H9 (cell line): ENCODE measurements around the gene RPL27A. TPM values are rescaled to one million over a fixed set of nuclear protein-coding genes. Genes with fewer than 3 reads are reported as not detected.

ENCODE experiments used
- DNase-seq: peaks from one replicate; pipeline ENCODE4 v3.0.0-alpha.2; 2017
- H2AFZ ChIP-seq: one replicate; pipeline ENCODE4 v1.6.1; 2013; ENCODE audit warnings: mild to moderate bottlenecking, low read length, control low read depth, moderate library complexity
- H2AK5ac ChIP-seq: 2 replicates; pipeline ENCODE4 v1.6.1; 2013; ENCODE audit warnings: low read length, control low read depth, mixed read lengths; ENCODE audit not compliant: insufficient read length
- H2BK120ac ChIP-seq: one replicate; pipeline ENCODE4 v1.6.1; 2013; ENCODE audit warnings: low read depth, mild to moderate bottlenecking, low read length, control low read depth, inconsistent platforms; ENCODE audit not compliant: poor library complexity, severe bottlenecking
- H2BK12ac ChIP-seq: 2 replicates; pipeline ENCODE4 v1.6.1; 2013; ENCODE audit warnings: low read length, control low read depth, mixed read lengths, low read depth; ENCODE audit not compliant: insufficient read length
- H2BK15ac ChIP-seq: 2 replicates; pipeline ENCODE4 v1.6.1; 2013; ENCODE audit warnings: low read depth, low read length, control low read depth
- H2BK20ac ChIP-seq: one replicate; pipeline ENCODE4 v1.6.1; 2013; ENCODE audit warnings: low read depth, mild to moderate bottlenecking, low read length, control low read depth, inconsistent platforms; ENCODE audit not compliant: poor library complexity, severe bottlenecking
- H2BK5ac ChIP-seq: 2 replicates; pipeline ENCODE4 v1.6.1; 2013; ENCODE audit warnings: low read length, control low read depth, mixed read lengths; ENCODE audit not compliant: insufficient read length
- H3K14ac ChIP-seq: 2 replicates; pipeline ENCODE4 v1.6.1; 2013; ENCODE audit warnings: low read length, control low read depth; ENCODE audit not compliant: insufficient read depth
- H3K18ac ChIP-seq: 2 replicates; pipeline ENCODE4 v1.6.1; 2013; ENCODE audit warnings: low read depth, mild to moderate bottlenecking, mixed read lengths, low read length, control low read depth; ENCODE audit not compliant: insufficient read length
- H3K23ac ChIP-seq: 2 replicates; pipeline ENCODE4 v1.6.1; 2013; ENCODE audit warnings: low read length, control low read depth, mixed read lengths, low read depth; ENCODE audit not compliant: insufficient read length
- H3K23me2 ChIP-seq: 2 replicates; pipeline ENCODE4 v1.6.1; 2013; ENCODE audit warnings: low read depth, mild to moderate bottlenecking, mixed read lengths, low read length, control low read depth; ENCODE audit not compliant: insufficient read length, poor library complexity, severe bottlenecking
- H3K27ac ChIP-seq: 2 replicates; pipeline ENCODE4 v1.5.1; 2013; ENCODE audit warnings: low read length, control low read depth, mixed read lengths, low read depth; ENCODE audit not compliant: insufficient read length
- H3K27me3 ChIP-seq: 2 replicates; pipeline ENCODE4 v1.6.1; 2013; ENCODE audit warnings: low read length, control low read depth, inconsistent platforms; ENCODE audit not compliant: insufficient read depth
- H3K4ac ChIP-seq: 2 replicates; pipeline ENCODE4 v1.6.1; 2013; ENCODE audit warnings: low read depth, mild to moderate bottlenecking, control low read depth, inconsistent platforms, low read length, moderate library complexity
- H3K4me1 ChIP-seq: 2 replicates; pipeline ENCODE4 v1.6.1; 2013; ENCODE audit warnings: low read length, control low read depth, inconsistent platforms; ENCODE audit not compliant: insufficient read depth
- H3K4me2 ChIP-seq: 2 replicates; pipeline ENCODE4 v1.6.1; 2013; ENCODE audit warnings: low read length, control low read depth, mixed read lengths; ENCODE audit not compliant: insufficient read length, insufficient read depth
- H3K56ac ChIP-seq: 2 replicates; pipeline ENCODE4 v1.6.1; 2013; ENCODE audit warnings: low read depth, mild to moderate bottlenecking, mixed read lengths, low read length, control low read depth; ENCODE audit not compliant: insufficient read length
- H3K79me1 ChIP-seq: 2 replicates; pipeline ENCODE4 v1.6.1; 2013; ENCODE audit warnings: low read depth, mild to moderate bottlenecking, moderate library complexity, low read length, control low read depth, inconsistent platforms; ENCODE audit not compliant: insufficient read depth, poor library complexity, severe bottlenecking
- H3K79me2 ChIP-seq: 2 replicates; pipeline ENCODE4 v1.6.1; 2013; ENCODE audit warnings: low read length, control low read depth, inconsistent platforms; ENCODE audit not compliant: insufficient read depth
- H3K9ac ChIP-seq: 2 replicates; pipeline ENCODE4 v1.6.1; 2013; ENCODE audit warnings: low read length, control low read depth, mixed read lengths; ENCODE audit not compliant: insufficient read length; ENCODE audit errors: extremely low read depth
- H3K9me3 ChIP-seq: one replicate; pipeline ENCODE4 v1.6.1; 2013; ENCODE audit warnings: low read depth, low read length, inconsistent platforms; ENCODE audit not compliant: control insufficient read depth
- H3T11ph ChIP-seq: one replicate; pipeline ENCODE4 v1.6.1; 2013; ENCODE audit warnings: mild to moderate bottlenecking, low read length, control low read depth, inconsistent platforms
- H4K20me1 ChIP-seq: one replicate; pipeline ENCODE4 v1.6.1; 2013; ENCODE audit not compliant: control insufficient read depth, insufficient read length, insufficient read depth
- H4K5ac ChIP-seq: 2 replicates; pipeline ENCODE4 v1.6.1; 2013; ENCODE audit warnings: low read depth, mild to moderate bottlenecking, mixed read lengths, low read length, control low read depth; ENCODE audit not compliant: insufficient read length
- H4K8ac ChIP-seq: replicated peaks from 2 replicates; pipeline ENCODE4 v1.6.1; 2013; ENCODE audit warnings: low read length, control low read depth, mixed read lengths, low read depth; ENCODE audit not compliant: insufficient read length
- H4K91ac ChIP-seq: 2 replicates; pipeline ENCODE4 v1.6.1; 2013; ENCODE audit warnings: low read depth, mild to moderate bottlenecking, moderate library complexity, mixed read lengths, low read length, control low read depth; ENCODE audit not compliant: insufficient read length
- H3K27ac Mint-ChIP-seq, 3 experiments: 2 replicates in 2 of 3; 3 replicates in 1 of 3; pipeline ENCODE4 v1.8.0; 2020 to 2021; ENCODE audit warnings: mixed read lengths in 3 of 3, mild to moderate bottlenecking in 1 of 3, moderate library complexity in 1 of 3
- H3K27me3 Mint-ChIP-seq: 2 replicates; pipeline ENCODE4 v1.8.0; 2021; ENCODE audit warnings: low read depth, mild to moderate bottlenecking, moderate library complexity, mixed read lengths
- H3K36me3 Mint-ChIP-seq, 3 experiments: 2 replicates in 2 of 3; 3 replicates in 1 of 3; pipeline ENCODE4 v1.8.0; 2020 to 2021; ENCODE audit warnings: low read depth in 3 of 3, mixed read lengths in 3 of 3; ENCODE audit not compliant: insufficient read depth in 1 of 3
- H3K4me1 Mint-ChIP-seq, 2 experiments: 2 replicates each; pipeline ENCODE4 v1.8.0; 2020; ENCODE audit warnings: mixed read lengths in 2 of 2
- H3K4me3 Mint-ChIP-seq, 2 experiments: 2 replicates in 1 of 2; 3 replicates in 1 of 2; pipeline ENCODE4 v1.8.0; 2020 to 2021; ENCODE audit warnings: mild to moderate bottlenecking in 2 of 2, mixed read lengths in 2 of 2, moderate library complexity in 1 of 2
- H3K9me3 Mint-ChIP-seq, 2 experiments: 2 replicates in 1 of 2; 3 replicates in 1 of 2; pipeline ENCODE4 v1.8.0; 2020; ENCODE audit warnings: mild to moderate bottlenecking in 2 of 2, mixed read lengths in 2 of 2, moderate library complexity in 1 of 2
- CTCF ChIP-seq: fragments of 200-600 bp; sonication (generic); conservative IDR thresholded peaks from 3 replicates; pipeline ENCODE4 v1.8.0; 2021; ENCODE audit warnings: antibody characterized with exemption, mild to moderate bottlenecking
- WGBS: extraction: QIAGEN DNeasy Blood & Tissue Kit; methylation state at CpG from one replicate; pipeline ENCODE4 v1.1.7; 2013; ENCODE audit warnings: missing lambda C conversion rate, low lambda C conversion rate, mixed read lengths; ENCODE audit not compliant: insufficient read length; ENCODE audit errors: extremely low coverage; 5-methylcytosine and 5-hydroxymethylcytosine counted together
- total RNA-seq: library from RNA; stranded (reverse); gene quantifications from 2 replicates; pipeline ENCODE4 v1.2.1, GENCODE V29; 2021

Gene RPL27A
- total RNA-seq, 1 experiment from 2014 or later = 1,152 TPM

DNA sequence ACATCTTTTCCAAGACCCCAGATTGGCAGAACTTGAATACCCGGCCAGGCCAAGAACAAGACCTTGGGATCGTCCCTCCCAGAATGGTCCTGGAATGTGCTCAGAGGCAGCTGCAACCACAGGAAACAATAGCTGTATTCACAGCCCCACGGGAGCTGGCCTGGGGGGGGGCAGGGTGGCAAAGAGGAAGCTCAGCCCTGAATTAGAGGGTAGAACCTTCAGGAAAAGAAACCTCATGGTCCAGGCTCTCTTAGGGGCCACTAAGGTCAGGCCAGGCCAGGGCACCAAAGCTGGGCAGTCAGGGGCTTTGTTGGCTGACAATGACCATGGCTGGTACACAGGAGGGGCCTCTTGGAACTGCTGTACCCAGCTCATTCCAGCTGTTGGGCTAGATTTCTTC lies 17.3 kb downstream of the RPL27A start:
- H3K4me1 Mint-ChIP-seq = peaks cover 57 to 59% of the 10 kb centered on the region in 2 experiments
- Histone ChIP-seq H2AFZ (no peak overlapping the region), H3K4ac (no peak overlapping the region), H2BK20ac (no peak overlapping the region), H4K5ac (peak overlapping the region; percentile 33), H3K18ac (peak overlapping the region; percentile 83), H3K23me2 (no peaks in the 10 kb centered on the region), H2BK15ac (no peak overlapping the region), H3K9me3 (no peaks in the 10 kb centered on the region), H4K8ac (no peak overlapping the region), H3K56ac (no peak overlapping the region), H2AK5ac (peak overlapping the region; percentile 22), H3K23ac (no peak overlapping the region), H2BK12ac (no peak overlapping the region), H3K4me1 (peaks cover 30% of the 10 kb centered on the region; the same call in 1 of the 2 replicates), H3K79me1 (no peaks in the 10 kb centered on the region), H3T11ph (no peak overlapping the region), H3K27me3 (no peaks in the 10 kb centered on the region), H2BK5ac (no peak overlapping the region), H2BK120ac (peak overlapping the region; percentile 27), H3K9ac (no peak overlapping the region), H3K14ac (no peak overlapping the region), H4K20me1 (no peaks in the 10 kb centered on the region), H3K79me2 (no peaks in the 10 kb centered on the region), H3K27ac (peak overlapping the region; percentile 83), H3K4me2 (peak overlapping the region; percentile 1), H4K91ac (no peak overlapping the region)
- H3K9me3 Mint-ChIP-seq = no peaks in the 10 kb centered on the region; a peak in 1 of 5 replicates
- DNase-seq = peak; percentile 79
- H3K4me3 Mint-ChIP-seq = peak overlapping the region; percentile 44 to 70; a peak in 2 of 5 replicates
- no peaks in the 10 kb centered on the region; the same call in 1 of the 2 replicates for H3K27me3 Mint-ChIP-seq
- no peak for TF ChIP-seq CTCF
- peaks cover 29 to 44% (median 29%) of the 10 kb centered on the region in 3 experiments for H3K36me3 Mint-ChIP-seq
- H3K27ac Mint-ChIP-seq = peak overlapping the region; percentile 94 to 99 (median 97); a peak in 6 of 7 replicates
- WGBS = no CpG with 5 or more reads among the region's 3 CpGs
